Liver (tissue), 9 donors: ENCODE measurements around the gene DGKB. TPM values are rescaled to one million over a fixed set of nuclear protein-coding genes. Genes with fewer than 3 reads are reported as not detected.

Experiments used
- DNase-seq: peaks from one replicate; pipeline ENCODE4 v3.0.0-alpha.2; 2017; ENCODE audit warnings: low spot score
- H3K27ac ChIP-seq, 2 donors: one replicate each; pipeline ENCODE4 v1.7.0; 2013; ENCODE audit warnings: inconsistent platforms in 2 of 2, low read length in 2 of 2, control low read depth in 1 of 2, low read depth in 1 of 2, mild to moderate bottlenecking in 1 of 2
- H3K27me3 ChIP-seq, 4 donors: one replicate each; pipeline versions ENCODE4 v1.6.1 to v1.7.0; 2013; ENCODE audit warnings: low read length in 3 of 4, inconsistent platforms in 1 of 4, mild to moderate bottlenecking in 1 of 4, moderate library complexity in 1 of 4; ENCODE audit not compliant: control insufficient read depth in 4 of 4, insufficient read depth in 4 of 4
- H3K36me3 ChIP-seq, 4 donors: one replicate each; pipeline versions ENCODE4 v1.6.1 to v1.7.0; 2013; ENCODE audit warnings: low read length in 3 of 4, mild to moderate bottlenecking in 3 of 4, low read depth in 1 of 4, moderate library complexity in 1 of 4; ENCODE audit not compliant: control insufficient read depth in 4 of 4, insufficient read depth in 3 of 4
- H3K4me1 ChIP-seq, 4 donors: one replicate each; pipeline versions ENCODE4 v1.6.1 to v1.7.0; 2013; ENCODE audit warnings: low read length in 3 of 4, mild to moderate bottlenecking in 3 of 4, moderate library complexity in 1 of 4; ENCODE audit not compliant: control insufficient read depth in 4 of 4, insufficient read depth in 4 of 4
- H3K4me3 ChIP-seq, 3 donors: one replicate each; pipeline versions ENCODE4 v1.6.1 to v1.7.0; 2013; ENCODE audit warnings: low read length in 3 of 3, control low read depth in 1 of 3, low read depth in 1 of 3, mild to moderate bottlenecking in 1 of 3
- H3K9ac ChIP-seq, 2 donors: one replicate each; pipeline ENCODE4 v1.7.0; 2013; ENCODE audit warnings: low read length in 2 of 2, mild to moderate bottlenecking in 2 of 2, moderate library complexity in 2 of 2, control low read depth in 1 of 2, low read depth in 1 of 2
- H3K9me3 ChIP-seq, 4 donors: one replicate each; pipeline versions ENCODE4 v1.6.1 to v1.7.0; 2013; ENCODE audit warnings: low read length in 3 of 4; ENCODE audit not compliant: control insufficient read depth in 4 of 4
- CTCF ChIP-seq: fragments of 150-350 bp; IDR thresholded peaks from 2 replicates; pipeline ENCODE4 v1.5.1; 2017; ENCODE audit warnings: improper control_type of control experiment, low read depth, low read length; ENCODE audit not compliant: missing input control
- FOXA1 ChIP-seq: IDR thresholded peaks from 2 replicates; pipeline ENCODE4 v1.6.1; 2016; ENCODE audit warnings: antibody characterized with exemption
- GABPA ChIP-seq, 2 donors: IDR thresholded peaks in 1 of 2; conservative IDR thresholded peaks in 1 of 2; 2 replicates each; pipeline ENCODE4 v1.6.1; 2016; ENCODE audit warnings: antibody characterized with exemption in 2 of 2, mild to moderate bottlenecking in 1 of 2, moderate library complexity in 1 of 2
- HNF4G ChIP-seq: IDR thresholded peaks from 2 replicates; pipeline ENCODE4 v1.6.1; 2016; ENCODE audit warnings: antibody characterized with exemption
- MAX ChIP-seq: IDR thresholded peaks from 2 replicates; pipeline ENCODE4 v1.6.1; 2016; ENCODE audit warnings: antibody characterized with exemption
- NR2F2 ChIP-seq: IDR thresholded peaks from 2 replicates; pipeline ENCODE4 v1.6.1; 2016; ENCODE audit warnings: antibody characterized with exemption
- RXRA ChIP-seq, 2 donors: IDR thresholded peaks; 2 replicates each; pipeline ENCODE4 v1.6.1; 2017 to 2018; ENCODE audit warnings: antibody characterized with exemption in 2 of 2, mild to moderate bottlenecking in 1 of 2
- SP1 ChIP-seq: IDR thresholded peaks from 2 replicates; pipeline ENCODE4 v1.6.1; 2018; ENCODE audit warnings: antibody characterized with exemption, mild to moderate bottlenecking
- YY1 ChIP-seq: IDR thresholded peaks from 2 replicates; pipeline ENCODE4 v1.6.1; 2016; ENCODE audit warnings: antibody characterized with exemption, mild to moderate bottlenecking
- WGBS: extraction: QIAGEN DNeasy Blood & Tissue Kit; methylation state at CpG from one replicate; pipeline ENCODE4 v1.1.7; 2013; 5-methylcytosine and 5-hydroxymethylcytosine counted together
- polyA plus RNA-seq, 2 donors: library from polyadenylated mRNA; stranded (reverse) in 1 of 2; unstranded in 1 of 2; fragments of 200-250 nt in 1 of 2; fragments of >200 nt in 1 of 2; fragmentation: Nextera tagmentation in 1 of 2; extraction: Ambion mirVana in 1 of 2; gene quantifications; one replicate each; pipeline versions ENCODE4 v1.2.1 to v1.2.3, GENCODE V29; 2013 to 2015
- total RNA-seq, 2 donors: library from RNA; depleted of rRNA; stranded (reverse); fragments of >200 nt; gene quantifications; one replicate each; pipeline ENCODE4 v1.2.3, GENCODE V29; 2014
- TF ChIP-seq, protein P1 (sequence below): IDR thresholded peaks from 2 replicates; pipeline ENCODE4 v1.6.1; 2016; ENCODE audit warnings: antibody characterized with exemption
- TF ChIP-seq, protein P2 (sequence below): IDR thresholded peaks from 2 replicates; pipeline ENCODE4 v1.6.1; 2016; ENCODE audit warnings: antibody characterized with exemption, mild to moderate bottlenecking
- donor health status: healthy.
- donor health status: healthy.
- donor health status: healthy.
- donor health status: healthy.
- donor health status: healthy.

DGKB gene
- total and polyA plus RNA-seq, 4 donors: 0.09 to 0.42 TPM; not detected in 2

DNA sequence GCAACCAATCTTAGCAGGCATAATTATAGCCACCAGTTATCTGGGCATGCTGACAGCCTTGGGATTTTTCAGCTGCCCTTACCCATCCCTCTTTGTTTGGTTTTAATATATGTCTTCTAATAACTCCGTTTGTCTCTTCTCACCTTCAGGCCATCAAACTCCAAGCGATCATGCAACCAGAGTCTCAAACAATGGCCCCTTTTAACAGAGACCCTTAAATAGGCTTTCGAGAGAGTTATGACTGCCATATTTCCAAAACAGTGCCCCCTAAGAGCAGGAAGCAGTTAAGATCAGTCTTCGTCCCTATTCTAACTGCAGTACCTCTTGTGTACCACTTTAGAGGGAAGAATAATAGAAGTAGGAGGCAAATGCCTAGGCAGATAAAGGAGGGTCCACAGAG lies 157.5 kb downstream of the DGKB start:
- Histone ChIP-seq H3K4me3 (no peak overlapping the region), H3K9ac (no peak overlapping the region), H3K4me1 (no peaks in the 10 kb centered on the region), H3K27me3 (no peaks in the 10 kb centered on the region), H3K27ac (no peak overlapping the region), H3K9me3 (peaks cover 2 to 16% (median 9%) of the 10 kb centered on the region in 4 donors), H3K36me3 (no peaks in the 10 kb centered on the region)
- TF ChIP-seq GABPA (IDR thresholded peaks at IDR 0.05 in 1 of 2, conservative IDR thresholded peaks at IDR 0.05 in 1 of 2): no peak
- TF ChIP-seq SP1: no peak
- TF ChIP-seq HNF4G: no peak
- TF ChIP-seq NR2F2: no peak
- TF ChIP-seq YY1: no peak
- no peak for TF ChIP-seq FOXA1
- TF ChIP-seq, protein P1, sequence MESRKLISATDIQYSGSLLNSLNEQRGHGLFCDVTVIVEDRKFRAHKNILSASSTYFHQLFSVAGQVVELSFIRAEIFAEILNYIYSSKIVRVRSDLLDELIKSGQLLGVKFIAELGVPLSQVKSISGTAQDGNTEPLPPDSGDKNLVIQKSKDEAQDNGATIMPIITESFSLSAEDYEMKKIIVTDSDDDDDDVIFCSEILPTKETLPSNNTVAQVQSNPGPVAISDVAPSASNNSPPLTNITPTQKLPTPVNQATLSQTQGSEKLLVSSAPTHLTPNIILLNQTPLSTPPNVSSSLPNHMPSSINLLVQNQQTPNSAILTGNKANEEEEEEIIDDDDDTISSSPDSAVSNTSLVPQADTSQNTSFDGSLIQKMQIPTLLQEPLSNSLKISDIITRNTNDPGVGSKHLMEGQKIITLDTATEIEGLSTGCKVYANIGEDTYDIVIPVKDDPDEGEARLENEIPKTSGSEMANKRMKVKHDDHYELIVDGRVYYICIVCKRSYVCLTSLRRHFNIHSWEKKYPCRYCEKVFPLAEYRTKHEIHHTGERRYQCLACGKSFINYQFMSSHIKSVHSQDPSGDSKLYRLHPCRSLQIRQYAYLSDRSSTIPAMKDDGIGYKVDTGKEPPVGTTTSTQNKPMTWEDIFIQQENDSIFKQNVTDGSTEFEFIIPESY: no peak
- no peak for DNase-seq
- 88% methylated on average over 4 of the region's 4 CpGs for WGBS

DNA sequence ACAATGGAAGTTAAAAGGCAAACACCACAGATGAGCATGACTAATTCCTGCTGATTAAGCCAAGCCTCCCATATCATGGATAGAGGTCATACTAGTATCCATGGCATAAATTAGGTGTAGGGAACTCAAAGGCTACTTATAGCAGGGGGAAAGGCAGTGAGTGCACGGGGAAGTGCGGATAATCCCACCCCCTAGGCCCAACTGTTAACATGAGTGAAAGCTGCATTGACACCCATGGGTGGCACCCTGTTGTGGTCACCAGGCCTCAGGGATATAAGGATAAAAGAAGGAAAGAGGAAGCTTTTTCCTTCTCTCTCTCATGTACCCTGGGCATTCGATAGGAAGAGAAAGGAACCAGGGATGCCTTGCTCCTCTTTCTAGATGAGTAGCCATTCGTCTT lies 161.9 kb downstream of the DGKB start:
- Histone ChIP-seq H3K4me1 (no peaks in the 10 kb centered on the region), H3K27me3 (no peaks in the 10 kb centered on the region), H3K9me3 (peaks cover 2 to 17% (median 9%) of the 10 kb centered on the region in 4 donors), H3K9ac (no peak overlapping the region), H3K27ac (no peak overlapping the region), H3K36me3 (no peaks in the 10 kb centered on the region), H3K4me3 (no peak overlapping the region)
- DNase-seq: no peak
- 94% methylated on average over 4 of the region's 4 CpGs for WGBS
- TF ChIP-seq, protein P1: no peak
- TF ChIP-seq RXRA (IDR thresholded peaks at IDR 0.05): no peak
- TF ChIP-seq GABPA (IDR thresholded peaks at IDR 0.05 in 1 of 2, conservative IDR thresholded peaks at IDR 0.05 in 1 of 2): no peak
- TF ChIP-seq MAX: no peak
- no peak for TF ChIP-seq SP1
- TF ChIP-seq HNF4G: no peak
- TF ChIP-seq CTCF: no peak
- no peak for TF ChIP-seq NR2F2
- TF ChIP-seq, protein P2, sequence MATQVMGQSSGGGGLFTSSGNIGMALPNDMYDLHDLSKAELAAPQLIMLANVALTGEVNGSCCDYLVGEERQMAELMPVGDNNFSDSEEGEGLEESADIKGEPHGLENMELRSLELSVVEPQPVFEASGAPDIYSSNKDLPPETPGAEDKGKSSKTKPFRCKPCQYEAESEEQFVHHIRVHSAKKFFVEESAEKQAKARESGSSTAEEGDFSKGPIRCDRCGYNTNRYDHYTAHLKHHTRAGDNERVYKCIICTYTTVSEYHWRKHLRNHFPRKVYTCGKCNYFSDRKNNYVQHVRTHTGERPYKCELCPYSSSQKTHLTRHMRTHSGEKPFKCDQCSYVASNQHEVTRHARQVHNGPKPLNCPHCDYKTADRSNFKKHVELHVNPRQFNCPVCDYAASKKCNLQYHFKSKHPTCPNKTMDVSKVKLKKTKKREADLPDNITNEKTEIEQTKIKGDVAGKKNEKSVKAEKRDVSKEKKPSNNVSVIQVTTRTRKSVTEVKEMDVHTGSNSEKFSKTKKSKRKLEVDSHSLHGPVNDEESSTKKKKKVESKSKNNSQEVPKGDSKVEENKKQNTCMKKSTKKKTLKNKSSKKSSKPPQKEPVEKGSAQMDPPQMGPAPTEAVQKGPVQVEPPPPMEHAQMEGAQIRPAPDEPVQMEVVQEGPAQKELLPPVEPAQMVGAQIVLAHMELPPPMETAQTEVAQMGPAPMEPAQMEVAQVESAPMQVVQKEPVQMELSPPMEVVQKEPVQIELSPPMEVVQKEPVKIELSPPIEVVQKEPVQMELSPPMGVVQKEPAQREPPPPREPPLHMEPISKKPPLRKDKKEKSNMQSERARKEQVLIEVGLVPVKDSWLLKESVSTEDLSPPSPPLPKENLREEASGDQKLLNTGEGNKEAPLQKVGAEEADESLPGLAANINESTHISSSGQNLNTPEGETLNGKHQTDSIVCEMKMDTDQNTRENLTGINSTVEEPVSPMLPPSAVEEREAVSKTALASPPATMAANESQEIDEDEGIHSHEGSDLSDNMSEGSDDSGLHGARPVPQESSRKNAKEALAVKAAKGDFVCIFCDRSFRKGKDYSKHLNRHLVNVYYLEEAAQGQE: no peak
